Measurements from ENCODE around the gene TMSB10.

The TMSB10 gene

DNA sequence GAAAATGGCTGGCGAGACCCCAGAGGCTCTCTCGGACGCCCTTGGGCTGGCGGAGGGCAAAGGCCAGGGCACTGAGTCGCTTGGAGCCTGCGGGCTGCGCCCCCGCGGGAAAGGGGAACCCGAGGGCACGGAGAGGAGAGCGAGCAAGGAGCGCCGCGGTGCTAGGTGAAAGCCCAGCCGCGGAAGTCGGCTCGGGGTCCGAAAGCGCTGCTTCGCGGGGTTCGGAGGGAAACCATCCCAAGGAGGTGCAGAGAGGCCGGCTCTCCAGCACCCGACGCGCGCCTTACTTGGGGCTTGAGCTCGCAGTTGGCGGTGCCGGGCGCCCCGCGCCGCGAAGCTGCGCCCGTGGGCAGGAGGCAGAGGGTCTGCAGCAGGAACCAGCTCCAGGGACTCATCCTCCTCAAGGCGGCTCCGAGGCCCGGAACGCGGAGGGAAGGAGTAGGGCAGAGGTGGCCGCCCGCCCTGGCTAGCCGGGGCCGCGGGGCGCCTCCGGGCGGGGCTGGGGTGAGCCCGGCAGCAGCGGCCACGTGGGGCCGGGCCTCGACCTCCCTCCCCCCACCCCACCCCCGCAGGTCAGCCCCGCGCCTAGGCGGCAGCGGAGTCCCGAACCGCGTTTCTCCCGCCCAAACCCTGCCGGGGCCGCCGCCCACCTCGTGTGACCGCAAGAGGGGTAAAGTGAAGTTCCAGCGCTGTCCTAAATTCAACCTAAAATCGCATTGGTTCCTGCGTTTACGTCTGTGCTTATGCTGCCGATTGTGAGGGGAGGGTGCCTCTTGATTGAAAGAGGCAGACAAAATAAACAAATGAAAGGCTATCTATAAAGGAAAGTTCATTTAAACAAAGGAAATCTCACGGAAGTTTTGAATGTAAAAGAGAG, 24.6 kb upstream of the TMSB10 start, which contains the start of gene TRABD2A:
TRABD2A (minus strand) TSS at position 440 of the 877 bp plus-strand sequence; CDS start at position 395, 45 bp downstream.
- DNase-seq = peak; percentile 30

- peak; percentile 66 for DNase-seq
Observed at GRCh38 chr2:84881581-84882413, 23.7 kb upstream of the TMSB10 start.

- no peak for DNase-seq
Observed at GRCh38 chr2:84882414-84882738, 23.1 kb upstream of the TMSB10 start.

GRCh38 chr2:84882775-84883550, 22.5 kb upstream of the TMSB10 start:
- DNase-seq = no peak

GRCh38 chr2:84884449-84884848, 21.0 kb upstream of the TMSB10 start:
- DNase-seq = no peak

DNA sequence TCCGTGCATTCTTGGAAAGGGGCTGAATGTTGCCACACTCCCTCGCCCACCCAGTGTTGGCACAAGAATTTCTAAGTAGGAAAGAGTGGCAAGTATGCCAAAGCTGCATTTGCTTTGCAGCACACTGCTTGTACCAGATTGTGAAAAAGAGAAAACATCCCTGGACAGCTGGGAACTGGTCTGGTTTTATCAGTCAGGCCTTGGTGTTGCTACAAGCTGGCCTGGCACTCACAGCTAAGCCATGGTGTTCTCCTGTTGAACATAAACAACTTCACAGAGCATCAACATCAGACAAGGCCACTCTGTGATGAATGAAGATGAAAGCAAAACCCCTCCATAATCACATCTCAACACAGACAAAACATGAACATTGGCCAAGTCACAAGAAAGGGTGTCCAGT, 20.3 kb upstream of the TMSB10 start:
- DNase-seq = no peak

GRCh38 chr2:84886791-84887190, 18.7 kb upstream of the TMSB10 start:
- DNase-seq = no peak

DNA sequence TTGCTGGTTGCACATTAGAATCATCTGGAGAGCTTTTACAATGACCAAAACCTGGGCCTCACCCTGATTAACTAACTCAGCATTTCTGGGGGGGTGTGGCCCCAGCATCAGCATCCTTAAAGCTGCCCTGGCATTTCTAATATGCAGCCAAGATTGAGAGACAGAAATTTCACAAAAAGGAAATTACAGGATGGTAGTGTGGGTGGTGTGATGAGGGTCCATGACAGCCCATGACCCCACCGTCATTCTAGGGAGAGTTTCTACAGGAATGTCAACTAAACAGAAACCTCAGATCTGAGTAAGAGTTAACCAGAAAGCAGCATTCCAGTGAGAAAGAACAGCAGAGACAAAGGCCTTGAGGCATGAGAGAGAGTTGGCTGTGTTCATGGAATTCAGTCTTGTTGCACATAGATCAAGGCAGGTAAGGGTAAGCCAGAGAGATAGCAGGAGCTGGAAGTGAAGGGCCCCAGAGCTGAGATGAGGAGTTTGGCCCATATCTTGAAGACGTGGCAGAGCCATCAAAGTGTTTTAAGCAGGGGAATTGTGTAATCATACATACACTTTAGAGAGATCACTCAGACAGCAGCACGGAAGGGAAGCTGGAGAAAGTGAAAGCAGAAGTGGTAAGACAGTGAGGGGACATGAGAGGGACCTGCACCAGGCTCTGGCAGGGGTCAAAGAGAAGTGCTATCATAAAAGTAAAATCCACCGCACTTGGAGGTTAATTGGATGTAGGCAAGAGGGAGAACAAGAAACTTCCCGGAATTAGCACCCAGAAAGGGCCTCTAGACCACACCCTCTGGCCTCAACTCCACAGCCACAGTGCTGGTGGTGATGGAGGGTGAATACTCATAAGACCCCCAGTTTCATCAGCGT, 16.8 kb upstream of the TMSB10 start:
- no peak for DNase-seq

DNA sequence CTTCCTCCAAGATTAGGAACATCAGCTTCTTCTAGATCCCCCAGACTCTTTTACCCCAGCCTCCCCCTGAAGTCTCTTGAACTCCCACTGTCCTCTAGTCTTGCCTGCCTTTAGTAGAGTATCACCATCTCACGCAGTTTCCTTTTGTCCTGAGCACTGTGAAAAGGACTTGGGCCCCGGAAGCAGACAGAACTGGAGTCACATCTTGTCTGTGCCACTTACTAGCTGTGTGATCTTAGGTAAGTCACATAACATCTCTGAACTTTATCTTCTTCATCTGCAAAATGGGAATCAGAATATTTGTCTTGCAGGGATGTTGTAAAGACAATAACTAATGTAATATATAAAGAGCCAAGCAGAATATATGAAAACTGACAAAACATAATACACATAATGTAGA, 16.1 kb upstream of the TMSB10 start:
- no peak for DNase-seq

GRCh38 chr2:84891355-84892010, 14.0 kb upstream of the TMSB10 start:
- DNase-seq = no peak

GRCh38 chr2:84894131-84894586, 11.3 kb upstream of the TMSB10 start:
- DNase-seq = peak; percentile 96

DNA sequence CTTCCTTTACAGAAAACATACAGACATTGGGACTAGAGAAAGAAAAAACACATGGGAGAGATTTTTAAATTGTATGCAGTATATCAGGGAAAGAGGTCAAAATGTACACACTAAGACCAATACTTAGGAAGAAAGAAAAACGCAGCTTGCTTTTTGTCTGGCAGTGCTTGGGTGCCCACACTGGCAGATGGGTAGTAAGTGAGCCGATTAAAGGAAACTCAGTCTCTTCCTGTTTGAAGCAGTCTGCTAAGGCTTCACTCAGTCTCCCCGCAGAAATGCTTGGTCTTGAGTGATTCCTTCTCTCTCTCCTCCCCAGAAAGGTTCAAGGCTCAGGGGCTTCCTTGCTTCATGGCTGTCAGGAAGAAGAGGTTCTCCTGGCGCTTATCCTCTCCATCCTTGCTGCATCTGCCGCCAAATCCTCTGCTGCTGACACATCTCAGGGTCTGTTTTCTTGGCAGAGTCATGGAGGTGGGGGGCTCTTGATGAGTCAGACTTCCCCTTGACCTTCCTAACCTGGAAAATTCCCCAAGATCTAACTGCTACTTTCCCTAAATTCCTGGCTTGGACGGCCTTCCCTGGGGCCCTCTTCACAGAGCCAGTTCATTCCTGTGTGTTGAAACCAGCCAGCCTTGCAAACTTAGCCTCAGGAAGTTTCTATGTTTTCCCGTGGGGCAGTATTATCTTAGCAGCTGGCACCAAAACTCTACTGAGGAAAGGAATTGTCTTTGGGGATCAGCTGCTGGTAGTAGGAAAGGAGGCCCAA, 10.5 kb upstream of the TMSB10 start:
- peak; percentile 75 for DNase-seq

DNA sequence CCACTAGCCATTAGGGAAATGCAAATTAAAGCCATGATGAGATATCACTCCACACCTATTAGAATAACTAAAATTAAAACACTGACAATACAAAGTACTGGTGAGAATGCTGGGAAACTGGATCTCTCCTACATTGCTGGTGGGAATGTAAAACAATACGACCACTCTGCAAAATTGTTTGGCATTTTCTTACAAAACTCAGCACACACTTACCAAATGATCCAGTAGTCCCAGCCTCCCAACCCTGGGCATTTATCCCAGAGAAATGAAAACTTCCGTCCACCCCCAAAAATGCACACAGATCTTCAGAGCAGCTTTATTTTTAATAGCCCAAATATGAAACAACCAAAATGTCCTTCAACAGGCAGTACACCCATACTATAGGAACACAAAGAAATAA, 8.9 kb upstream of the TMSB10 start:
- DNase-seq = no peak

DNA sequence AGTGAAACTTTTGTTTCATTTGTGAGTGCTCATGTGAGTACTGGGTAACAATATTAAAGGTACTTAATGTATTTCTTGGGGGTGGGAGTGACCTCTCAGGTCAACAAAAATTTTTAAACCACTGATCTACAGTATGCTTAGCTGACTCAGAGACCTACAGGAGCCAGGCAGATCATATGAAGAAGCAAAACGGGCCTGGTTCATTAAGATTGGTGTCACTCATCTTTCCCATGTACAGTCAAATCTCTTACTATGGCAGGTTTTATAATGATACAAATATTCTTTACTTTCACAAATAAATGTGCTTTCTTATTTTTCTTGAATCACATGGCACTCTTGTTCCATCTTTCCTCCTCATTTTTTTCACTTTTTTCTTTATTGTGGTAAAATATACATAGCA, 7.7 kb upstream of the TMSB10 start:
- no peak for DNase-seq

GRCh38 chr2:84899304-84900204, 5.9 kb upstream of the TMSB10 start:
- DNase-seq = no peak

GRCh38 chr2:84900971-84901370, 4.5 kb upstream of the TMSB10 start:
- no peak for DNase-seq

DNA sequence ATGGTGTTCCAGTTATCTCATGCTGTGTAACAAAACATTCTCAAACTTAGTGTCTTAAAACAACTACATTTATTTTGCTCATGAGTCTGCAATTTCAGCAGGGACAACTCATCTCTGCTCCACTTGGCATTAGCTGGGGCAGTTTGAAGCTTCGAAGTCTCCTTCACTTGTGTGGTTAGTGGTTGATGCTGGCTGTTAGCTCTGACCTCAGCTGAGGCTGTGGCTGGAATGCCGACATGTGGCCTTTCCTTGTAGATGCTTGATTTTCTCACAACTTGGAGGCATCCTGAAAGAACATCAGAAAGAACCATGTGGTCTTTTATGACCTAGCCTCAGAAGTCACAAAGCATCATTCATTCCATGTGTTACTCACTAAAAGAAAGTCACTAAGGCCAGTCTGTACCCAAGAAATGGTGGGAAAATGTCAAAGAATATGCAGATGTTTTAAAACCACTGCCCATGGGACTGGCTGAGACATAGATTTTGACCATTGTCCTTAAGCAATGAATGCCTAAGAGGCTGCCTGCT, 3.8 kb upstream of the TMSB10 start:
- DNase-seq = no peak

DNA sequence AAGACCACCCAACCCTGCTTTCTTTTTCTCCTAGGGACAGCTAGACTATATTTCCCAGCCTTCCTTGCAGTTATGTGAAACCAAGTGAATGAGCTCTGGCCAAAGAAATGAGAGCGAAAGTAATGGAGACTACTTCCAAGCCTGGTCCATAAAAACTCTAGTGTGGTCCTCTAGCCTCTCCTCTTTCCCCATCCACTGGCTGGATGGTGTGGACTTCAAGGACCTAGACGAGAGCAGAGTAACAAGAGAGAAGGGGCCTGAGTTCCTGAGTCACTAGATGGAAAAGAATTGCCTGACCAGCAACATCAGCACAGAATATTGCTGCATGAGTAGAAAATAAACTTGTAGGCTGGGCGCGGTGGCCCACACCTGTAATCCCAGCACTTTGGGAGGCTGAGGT, 2.9 kb upstream of the TMSB10 start:
- no peak for DNase-seq

GRCh38 chr2:84904151-84904550, 1.3 kb upstream of the TMSB10 start:
- DNase-seq = no peak

Data from NCI-H69 (cell line).